ENCODE results near the gene ZNF679. TPM values are rescaled to one million over a fixed set of nuclear protein-coding genes. Genes with fewer than 3 reads are reported as not detected.

The ZNF679 gene
- polyA plus RNA-seq, 1 donor from 2014 or later = not detected

DNA sequence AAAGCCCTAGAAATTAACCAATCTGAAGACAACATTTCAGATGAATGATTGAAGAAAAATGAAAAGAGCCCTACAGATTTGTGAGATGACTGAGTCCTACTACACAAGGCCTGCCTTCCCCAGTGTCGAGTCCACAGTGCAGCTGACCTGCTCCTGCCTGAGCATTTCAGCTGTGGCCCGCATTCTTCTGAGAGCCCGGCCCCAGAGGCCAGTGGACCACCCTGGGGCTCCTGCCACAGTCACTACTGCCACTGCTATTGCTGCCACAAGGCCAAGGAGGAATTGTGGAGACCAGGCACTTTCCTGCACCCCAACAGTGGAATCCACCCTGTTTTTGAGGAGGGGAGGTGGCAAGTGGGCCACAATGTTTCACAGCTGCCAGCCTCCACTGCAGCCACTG is 40.9 kb upstream of the ZNF679 start:
- H3K9me2 ChIP-seq (ENCODE audit: insufficient read depth, low read length) = no peaks in the 10 kb centered on the region
- no peak overlapping the region for H3K4me3 ChIP-seq (ENCODE audit: low read length)
- H3K36me3 ChIP-seq (ENCODE audit: insufficient read depth, low read length) = no peaks in the 10 kb centered on the region
- no peak overlapping the region for H3K27ac ChIP-seq (ENCODE audit: low read length)
- TF ChIP-seq EP300 (conservative IDR thresholded peaks at IDR 0.05; ENCODE audit: poor library complexity, severe bottlenecking) (no peak), RAD21 (conservative IDR thresholded peaks at IDR 0.05) (no peak), MXI1 (conservative IDR thresholded peaks at IDR 0.05; ENCODE audit: poor library complexity, severe bottlenecking) (no peak), TAF1 (IDR thresholded peaks at IDR 0.05; ENCODE audit: low read depth) (no peak), POLR2AphosphoS5 (IDR thresholded peaks at IDR 0.05) (no peak), EZH2 (IDR thresholded peaks at IDR 0.05; ENCODE audit: borderline replicate concordance, insufficient read depth, low read length, poor library complexity, severe bottlenecking) (no peak)
- TF ChIP-seq, protein P1, sequence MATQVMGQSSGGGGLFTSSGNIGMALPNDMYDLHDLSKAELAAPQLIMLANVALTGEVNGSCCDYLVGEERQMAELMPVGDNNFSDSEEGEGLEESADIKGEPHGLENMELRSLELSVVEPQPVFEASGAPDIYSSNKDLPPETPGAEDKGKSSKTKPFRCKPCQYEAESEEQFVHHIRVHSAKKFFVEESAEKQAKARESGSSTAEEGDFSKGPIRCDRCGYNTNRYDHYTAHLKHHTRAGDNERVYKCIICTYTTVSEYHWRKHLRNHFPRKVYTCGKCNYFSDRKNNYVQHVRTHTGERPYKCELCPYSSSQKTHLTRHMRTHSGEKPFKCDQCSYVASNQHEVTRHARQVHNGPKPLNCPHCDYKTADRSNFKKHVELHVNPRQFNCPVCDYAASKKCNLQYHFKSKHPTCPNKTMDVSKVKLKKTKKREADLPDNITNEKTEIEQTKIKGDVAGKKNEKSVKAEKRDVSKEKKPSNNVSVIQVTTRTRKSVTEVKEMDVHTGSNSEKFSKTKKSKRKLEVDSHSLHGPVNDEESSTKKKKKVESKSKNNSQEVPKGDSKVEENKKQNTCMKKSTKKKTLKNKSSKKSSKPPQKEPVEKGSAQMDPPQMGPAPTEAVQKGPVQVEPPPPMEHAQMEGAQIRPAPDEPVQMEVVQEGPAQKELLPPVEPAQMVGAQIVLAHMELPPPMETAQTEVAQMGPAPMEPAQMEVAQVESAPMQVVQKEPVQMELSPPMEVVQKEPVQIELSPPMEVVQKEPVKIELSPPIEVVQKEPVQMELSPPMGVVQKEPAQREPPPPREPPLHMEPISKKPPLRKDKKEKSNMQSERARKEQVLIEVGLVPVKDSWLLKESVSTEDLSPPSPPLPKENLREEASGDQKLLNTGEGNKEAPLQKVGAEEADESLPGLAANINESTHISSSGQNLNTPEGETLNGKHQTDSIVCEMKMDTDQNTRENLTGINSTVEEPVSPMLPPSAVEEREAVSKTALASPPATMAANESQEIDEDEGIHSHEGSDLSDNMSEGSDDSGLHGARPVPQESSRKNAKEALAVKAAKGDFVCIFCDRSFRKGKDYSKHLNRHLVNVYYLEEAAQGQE (IDR thresholded peaks at IDR 0.05; ENCODE audit: borderline replicate concordance) = no peak
- no peak overlapping the region for H3K4me2 ChIP-seq (ENCODE audit: low read length)
- no peaks in the 10 kb centered on the region for H3K27me3 ChIP-seq (ENCODE audit: insufficient read depth, low read depth, low read length)
- H2AFZ ChIP-seq (ENCODE audit: low read depth, low read length) = no peak overlapping the region
- no peaks in the 10 kb centered on the region for H4K20me1 ChIP-seq (ENCODE audit: insufficient read depth)
- no peaks in the 10 kb centered on the region for H3F3A ChIP-seq (ENCODE audit: insufficient read depth, low read length, poor library complexity, severe bottlenecking)
- peaks cover 8% of the 10 kb centered on the region for H3K9me3 ChIP-seq (ENCODE audit: low read length)
- H3K9ac ChIP-seq (ENCODE audit: low read length) = no peak overlapping the region
- no peaks in the 10 kb centered on the region for H3K79me2 ChIP-seq (replicated peaks; ENCODE audit: insufficient read depth, low read length)

DNA sequence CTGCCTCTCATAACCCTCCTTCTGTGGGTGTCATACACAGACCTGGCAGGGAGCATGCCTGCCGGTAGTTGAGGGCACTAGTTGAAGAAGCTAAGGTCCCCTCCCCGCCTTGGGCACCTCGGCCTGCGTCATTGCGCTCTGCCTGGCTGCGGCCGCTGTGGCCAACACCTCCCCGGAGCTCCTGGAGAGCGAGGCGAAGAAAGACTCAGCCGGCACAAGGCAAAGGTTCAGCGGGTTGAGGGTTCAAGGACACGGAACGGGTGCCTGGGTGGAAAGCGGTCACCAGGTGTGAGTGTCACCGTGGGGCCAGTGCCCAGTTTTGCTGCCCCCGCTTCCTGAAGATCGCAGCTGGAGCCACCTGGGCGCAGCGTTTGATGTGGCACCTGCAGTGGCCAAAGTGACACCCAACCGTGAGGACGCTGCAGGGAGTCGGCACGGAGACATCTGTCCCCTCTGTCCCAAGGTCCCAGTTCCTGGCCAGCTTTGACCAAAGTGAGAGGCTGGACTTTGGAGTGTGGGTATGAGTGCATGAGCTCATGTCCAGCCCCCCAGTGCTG is 36.0 kb upstream of the ZNF679 start:
- H3K4me3 ChIP-seq (ENCODE audit: low read length) = no peak overlapping the region
- no peaks in the 10 kb centered on the region for H3K27me3 ChIP-seq (ENCODE audit: insufficient read depth, low read depth, low read length)
- H3K9ac ChIP-seq (ENCODE audit: low read length) = no peak overlapping the region
- no peaks in the 10 kb centered on the region for H4K20me1 ChIP-seq (ENCODE audit: insufficient read depth)
- TF ChIP-seq, protein P1 (IDR thresholded peaks at IDR 0.05; ENCODE audit: borderline replicate concordance) = no peak
- TF ChIP-seq, protein P2, sequence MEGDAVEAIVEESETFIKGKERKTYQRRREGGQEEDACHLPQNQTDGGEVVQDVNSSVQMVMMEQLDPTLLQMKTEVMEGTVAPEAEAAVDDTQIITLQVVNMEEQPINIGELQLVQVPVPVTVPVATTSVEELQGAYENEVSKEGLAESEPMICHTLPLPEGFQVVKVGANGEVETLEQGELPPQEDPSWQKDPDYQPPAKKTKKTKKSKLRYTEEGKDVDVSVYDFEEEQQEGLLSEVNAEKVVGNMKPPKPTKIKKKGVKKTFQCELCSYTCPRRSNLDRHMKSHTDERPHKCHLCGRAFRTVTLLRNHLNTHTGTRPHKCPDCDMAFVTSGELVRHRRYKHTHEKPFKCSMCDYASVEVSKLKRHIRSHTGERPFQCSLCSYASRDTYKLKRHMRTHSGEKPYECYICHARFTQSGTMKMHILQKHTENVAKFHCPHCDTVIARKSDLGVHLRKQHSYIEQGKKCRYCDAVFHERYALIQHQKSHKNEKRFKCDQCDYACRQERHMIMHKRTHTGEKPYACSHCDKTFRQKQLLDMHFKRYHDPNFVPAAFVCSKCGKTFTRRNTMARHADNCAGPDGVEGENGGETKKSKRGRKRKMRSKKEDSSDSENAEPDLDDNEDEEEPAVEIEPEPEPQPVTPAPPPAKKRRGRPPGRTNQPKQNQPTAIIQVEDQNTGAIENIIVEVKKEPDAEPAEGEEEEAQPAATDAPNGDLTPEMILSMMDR (IDR thresholded peaks at IDR 0.05; ENCODE audit: poor library complexity, severe bottlenecking) = no peak
- TF ChIP-seq SMC3 (conservative IDR thresholded peaks at IDR 0.05; ENCODE audit: poor library complexity) (no peak), EP300 (conservative IDR thresholded peaks at IDR 0.05; ENCODE audit: poor library complexity, severe bottlenecking) (no peak), EZH2 (IDR thresholded peaks at IDR 0.05; ENCODE audit: borderline replicate concordance, insufficient read depth, low read length, poor library complexity, severe bottlenecking) (no peak), MXI1 (conservative IDR thresholded peaks at IDR 0.05; ENCODE audit: poor library complexity, severe bottlenecking) (no peak), RAD21 (conservative IDR thresholded peaks at IDR 0.05) (no peak), TAF1 (IDR thresholded peaks at IDR 0.05; ENCODE audit: low read depth) (no peak)
- no peaks in the 10 kb centered on the region for H3F3A ChIP-seq (ENCODE audit: insufficient read depth, low read length, poor library complexity, severe bottlenecking)
- H3K9me3 ChIP-seq (ENCODE audit: low read length) = peaks cover 3% of the 10 kb centered on the region
- no peaks in the 10 kb centered on the region for H3K36me3 ChIP-seq (ENCODE audit: insufficient read depth, low read length)
- H3K27ac ChIP-seq (ENCODE audit: low read length) = no peak overlapping the region
- H3K79me2 ChIP-seq (replicated peaks; ENCODE audit: insufficient read depth, low read length) = no peaks in the 10 kb centered on the region
- H3K4me2 ChIP-seq (ENCODE audit: low read length) = no peak overlapping the region
- H2AFZ ChIP-seq (ENCODE audit: low read depth, low read length) = no peak overlapping the region
- H3K9me2 ChIP-seq (ENCODE audit: insufficient read depth, low read length) = no peaks in the 10 kb centered on the region
